Glutamatergic neuron (in vitro differentiated cells): ENCODE results near the gene AIP. TPM values are rescaled to one million over a fixed set of nuclear protein-coding genes. Genes with fewer than 3 reads are reported as not detected.

Experiments
- DNase-seq: peaks from one replicate; pipeline ENCODE4 v3.0.0; 2022
- H3K27ac Mint-ChIP-seq: one replicate; pipeline ENCODE4 v1.8.0; 2020; ENCODE audit warnings: mild to moderate bottlenecking, mixed read lengths, inconsistent platforms; ENCODE audit not compliant: unreplicated experiment
- H3K27me3 Mint-ChIP-seq: one replicate; pipeline ENCODE4 v1.8.0; 2020; ENCODE audit warnings: mild to moderate bottlenecking, moderate library complexity, mixed read lengths, inconsistent platforms; ENCODE audit not compliant: unreplicated experiment
- H3K36me3 Mint-ChIP-seq: one replicate; pipeline ENCODE4 v1.8.0; 2020; ENCODE audit warnings: mild to moderate bottlenecking, mixed read lengths, inconsistent platforms; ENCODE audit not compliant: unreplicated experiment
- H3K4me1 Mint-ChIP-seq: one replicate; pipeline ENCODE4 v1.8.0; 2020; ENCODE audit warnings: mild to moderate bottlenecking, low read depth, mixed read lengths, inconsistent platforms; ENCODE audit not compliant: unreplicated experiment
- H3K4me3 Mint-ChIP-seq: one replicate; pipeline ENCODE4 v1.8.0; 2020; ENCODE audit warnings: mild to moderate bottlenecking, mixed read lengths, inconsistent platforms; ENCODE audit not compliant: unreplicated experiment
- H3K9me3 Mint-ChIP-seq: one replicate; pipeline ENCODE4 v1.8.0; 2020; ENCODE audit warnings: mild to moderate bottlenecking, moderate library complexity, mixed read lengths, inconsistent platforms; ENCODE audit not compliant: unreplicated experiment
- total RNA-seq: library from RNA; stranded (reverse); fragmentation: NEBNext Ultra II Directional; extraction: Animal tissue kit (Norgen Biotek cat#: 25700); gene quantifications from one replicate; pipeline ENCODE4 v1.2.1, GENCODE V29; 2021; ENCODE audit not compliant: unreplicated experiment
- TF ChIP-seq, protein P1 (sequence below): fragments of 200-600 bp; sonication (generic); IDR thresholded peaks from one replicate; pipeline ENCODE4 v1.5.0; 2021; ENCODE audit not compliant: partially characterized antibody, unreplicated experiment

Gene AIP
- total RNA-seq, 1 donor from 2014 or later: 43.0 TPM

DNA sequence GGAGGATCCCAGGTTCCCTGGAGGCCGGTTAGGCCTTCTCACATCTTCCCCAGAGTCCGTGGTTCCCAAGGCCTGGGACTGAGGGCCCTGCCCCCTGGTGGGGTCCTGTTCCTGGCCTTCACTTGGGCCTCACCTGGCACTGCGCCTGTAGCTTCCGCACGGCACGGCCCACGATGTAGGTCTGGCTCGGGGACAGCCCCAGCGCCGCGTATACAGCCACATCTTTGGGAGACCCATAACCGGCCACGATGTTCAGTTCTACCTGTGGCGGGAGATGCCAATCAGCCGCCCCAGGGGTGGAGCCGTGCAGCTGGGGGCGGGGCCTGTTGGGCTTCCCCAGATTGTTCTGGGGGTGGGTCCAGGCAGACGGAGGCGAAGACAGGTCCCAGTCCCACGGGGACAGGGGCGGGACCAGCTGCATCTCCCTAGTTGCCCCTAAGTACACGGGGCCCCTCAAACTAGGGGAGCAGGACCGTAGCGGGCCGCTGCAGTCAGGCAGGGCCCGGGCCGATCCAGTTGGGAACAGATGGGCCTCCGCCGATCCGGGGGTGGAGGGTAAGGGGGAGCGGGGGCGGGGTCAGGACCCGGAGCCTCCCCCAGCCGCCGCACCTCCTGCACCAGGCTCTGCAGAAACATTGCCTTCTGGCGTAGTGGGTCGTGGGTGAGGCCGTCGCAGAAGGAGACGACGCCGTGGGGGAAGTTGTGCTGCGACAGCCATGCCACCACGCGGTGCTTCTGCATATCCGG lies 10.1 kb downstream of the AIP start:
- H3K27ac Mint-ChIP-seq: no peak overlapping the region
- TF ChIP-seq, protein P1, sequence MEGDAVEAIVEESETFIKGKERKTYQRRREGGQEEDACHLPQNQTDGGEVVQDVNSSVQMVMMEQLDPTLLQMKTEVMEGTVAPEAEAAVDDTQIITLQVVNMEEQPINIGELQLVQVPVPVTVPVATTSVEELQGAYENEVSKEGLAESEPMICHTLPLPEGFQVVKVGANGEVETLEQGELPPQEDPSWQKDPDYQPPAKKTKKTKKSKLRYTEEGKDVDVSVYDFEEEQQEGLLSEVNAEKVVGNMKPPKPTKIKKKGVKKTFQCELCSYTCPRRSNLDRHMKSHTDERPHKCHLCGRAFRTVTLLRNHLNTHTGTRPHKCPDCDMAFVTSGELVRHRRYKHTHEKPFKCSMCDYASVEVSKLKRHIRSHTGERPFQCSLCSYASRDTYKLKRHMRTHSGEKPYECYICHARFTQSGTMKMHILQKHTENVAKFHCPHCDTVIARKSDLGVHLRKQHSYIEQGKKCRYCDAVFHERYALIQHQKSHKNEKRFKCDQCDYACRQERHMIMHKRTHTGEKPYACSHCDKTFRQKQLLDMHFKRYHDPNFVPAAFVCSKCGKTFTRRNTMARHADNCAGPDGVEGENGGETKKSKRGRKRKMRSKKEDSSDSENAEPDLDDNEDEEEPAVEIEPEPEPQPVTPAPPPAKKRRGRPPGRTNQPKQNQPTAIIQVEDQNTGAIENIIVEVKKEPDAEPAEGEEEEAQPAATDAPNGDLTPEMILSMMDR: no peak
- no peaks in the 10 kb centered on the region for H3K4me1 Mint-ChIP-seq

DNA sequence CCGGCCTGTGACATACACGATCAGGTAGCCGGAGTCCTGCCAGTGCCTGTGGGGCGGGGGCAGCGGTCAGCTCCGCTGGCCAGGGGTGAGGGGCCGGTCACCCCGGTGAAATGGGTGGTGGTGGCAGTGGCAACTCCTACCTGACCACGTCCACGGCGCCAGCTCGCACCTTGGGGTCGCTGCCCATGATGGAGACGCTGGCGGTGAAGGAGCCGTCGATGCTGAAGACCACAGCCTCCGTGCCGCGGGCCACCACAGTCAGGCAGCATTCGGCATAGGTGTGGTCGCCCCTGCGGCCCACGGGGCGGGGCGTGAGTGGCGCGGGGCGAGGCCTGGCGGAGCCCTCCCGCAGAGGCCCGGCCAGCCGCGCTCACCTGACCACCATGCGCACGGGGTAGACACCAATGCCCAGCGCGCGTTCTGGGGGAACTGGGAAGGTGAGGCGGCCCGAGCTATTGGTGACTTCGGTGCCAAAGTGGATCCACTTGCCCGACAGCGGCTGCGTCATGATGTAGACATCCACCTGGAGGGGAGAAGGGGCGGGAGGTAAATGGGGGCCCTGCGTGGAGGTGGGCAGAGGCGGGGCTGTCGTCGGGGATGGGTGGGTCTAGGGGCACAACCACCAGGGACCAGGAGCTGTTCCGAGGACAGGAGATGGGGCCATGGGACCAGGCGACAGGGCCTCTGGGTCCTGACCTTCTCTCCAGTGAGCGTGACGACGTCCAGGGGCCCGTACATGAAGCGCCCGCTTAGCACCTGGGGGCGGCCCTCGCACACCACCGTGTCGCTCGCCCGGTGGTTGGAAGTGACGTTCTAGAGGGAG lies 10.9 kb downstream of the AIP start:
- no peaks in the 10 kb centered on the region for H3K36me3 Mint-ChIP-seq
- H3K27me3 Mint-ChIP-seq: no peaks in the 10 kb centered on the region
- no peaks in the 10 kb centered on the region for H3K9me3 Mint-ChIP-seq
- no peak overlapping the region for H3K27ac Mint-ChIP-seq
- TF ChIP-seq, protein P1: no peak
- no peaks in the 10 kb centered on the region for H3K4me1 Mint-ChIP-seq
- DNase-seq: no peak
- H3K4me3 Mint-ChIP-seq: no peak overlapping the region

More for the DNA sequence above, 10.1 kb downstream of the AIP start:
- H3K4me3 Mint-ChIP-seq: no peak overlapping the region
- peaks cover under 1% of the 10 kb centered on the region for H3K27me3 Mint-ChIP-seq
- no peak for DNase-seq
- no peaks in the 10 kb centered on the region for H3K9me3 Mint-ChIP-seq
- no peaks in the 10 kb centered on the region for H3K36me3 Mint-ChIP-seq

DNA sequence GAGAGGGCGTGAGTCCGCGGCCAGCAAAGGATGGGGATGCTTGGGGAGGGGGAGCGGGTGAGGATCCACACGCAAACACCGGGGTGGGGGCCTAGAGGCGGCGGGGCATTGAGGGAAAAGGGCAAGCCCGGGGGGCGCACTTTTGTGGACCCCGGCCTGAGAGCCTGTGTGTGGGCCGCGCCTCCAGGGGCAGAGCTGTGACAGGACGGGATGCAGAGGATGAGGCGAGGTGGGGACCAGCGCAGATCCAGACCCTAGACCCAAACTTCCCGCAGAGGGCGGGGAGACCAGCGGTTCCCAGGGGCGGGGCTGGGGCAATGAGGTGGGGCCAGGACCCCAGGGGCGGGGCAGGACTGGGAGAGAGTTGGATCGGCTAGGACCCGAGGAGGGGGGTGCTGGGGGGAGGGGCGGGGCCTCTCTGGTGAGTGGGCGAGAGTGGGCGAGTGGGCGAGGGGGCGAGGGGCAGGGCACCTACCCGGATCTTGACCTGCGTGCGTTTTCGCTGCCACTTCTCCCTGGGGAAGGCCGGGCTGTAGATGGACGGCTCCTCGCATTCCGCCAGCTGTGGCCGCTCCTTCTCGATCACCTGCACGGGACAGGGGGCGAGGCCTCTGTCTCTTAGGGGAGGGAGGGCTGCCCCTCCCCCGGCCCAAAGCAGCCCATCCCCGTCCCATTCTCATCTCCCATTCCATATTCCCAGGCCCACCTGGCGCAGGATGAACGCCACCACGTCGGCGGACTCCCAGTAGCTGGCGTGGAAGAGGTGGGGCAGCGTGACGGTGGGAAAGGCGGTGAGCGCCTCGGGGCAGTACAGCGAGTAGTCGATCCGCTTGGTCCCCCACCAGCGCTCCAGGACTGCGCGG lies 11.8 kb downstream of the AIP start:
- Mint-ChIP-seq H3K9me3 (no peaks in the 10 kb centered on the region), H3K4me3 (no peak overlapping the region), H3K4me1 (no peaks in the 10 kb centered on the region)

DNA sequence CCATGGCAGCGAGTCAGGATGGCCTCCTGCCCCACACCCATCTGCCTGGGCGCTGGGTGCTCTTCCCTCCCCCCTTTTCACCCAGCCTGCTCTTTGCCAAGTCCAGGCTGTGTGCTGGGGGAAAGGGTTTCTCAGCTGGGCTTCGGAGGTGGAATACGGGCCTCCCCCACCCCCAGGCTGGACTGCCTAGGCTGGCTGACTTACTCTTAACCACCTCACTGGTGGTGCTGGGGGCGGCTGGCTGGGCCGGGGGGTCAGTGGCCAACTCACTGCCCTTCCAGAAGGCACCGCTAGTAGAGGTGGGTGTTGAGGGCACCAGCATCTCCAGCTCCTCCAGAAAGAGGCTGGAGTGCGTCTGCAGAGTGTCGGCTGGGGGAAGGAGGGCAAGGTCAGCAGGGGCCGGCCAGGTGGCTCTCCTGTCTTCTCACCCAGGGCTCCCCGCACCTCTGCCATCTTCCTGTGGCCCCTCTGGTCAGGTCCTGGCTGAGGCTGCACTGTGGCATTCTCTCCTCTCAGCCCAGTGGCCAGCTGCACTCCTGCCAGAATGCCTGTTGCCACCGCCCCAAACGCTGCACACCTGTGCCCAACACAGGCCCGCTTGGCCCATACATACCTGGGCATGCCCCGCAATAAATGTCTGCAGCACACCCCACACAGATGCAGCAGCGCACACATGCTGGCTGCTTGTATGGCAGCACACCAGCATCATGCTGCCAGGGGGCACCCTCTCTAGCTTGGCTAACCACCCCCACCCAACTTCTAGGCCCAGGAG lies 12.6 kb downstream of the AIP start:
- no peak overlapping the region for H3K27ac Mint-ChIP-seq
- H3K4me3 Mint-ChIP-seq: no peak overlapping the region
- H3K4me1 Mint-ChIP-seq: no peaks in the 10 kb centered on the region
- H3K27me3 Mint-ChIP-seq: no peaks in the 10 kb centered on the region
- TF ChIP-seq, protein P1: no peak
- H3K36me3 Mint-ChIP-seq: no peaks in the 10 kb centered on the region
- H3K9me3 Mint-ChIP-seq: no peaks in the 10 kb centered on the region
- no peak for DNase-seq

More for the DNA sequence above, 11.8 kb downstream of the AIP start:
- TF ChIP-seq, protein P1: no peak
- Mint-ChIP-seq H3K27ac (no peak overlapping the region), H3K36me3 (no peaks in the 10 kb centered on the region), H3K27me3 (no peaks in the 10 kb centered on the region)
- DNase-seq: no peak
